ENCODE results near the gene VAT1L. TPM values are rescaled to one million over a fixed set of nuclear protein-coding genes. Genes with fewer than 3 reads are reported as not detected.

The VAT1L gene
- total and polyA plus RNA-seq, 2 donors (not counting 3 experiments of a cell fraction or from before 2014, with no cell fraction given) = 0.46 to 1.5 TPM

DNA sequence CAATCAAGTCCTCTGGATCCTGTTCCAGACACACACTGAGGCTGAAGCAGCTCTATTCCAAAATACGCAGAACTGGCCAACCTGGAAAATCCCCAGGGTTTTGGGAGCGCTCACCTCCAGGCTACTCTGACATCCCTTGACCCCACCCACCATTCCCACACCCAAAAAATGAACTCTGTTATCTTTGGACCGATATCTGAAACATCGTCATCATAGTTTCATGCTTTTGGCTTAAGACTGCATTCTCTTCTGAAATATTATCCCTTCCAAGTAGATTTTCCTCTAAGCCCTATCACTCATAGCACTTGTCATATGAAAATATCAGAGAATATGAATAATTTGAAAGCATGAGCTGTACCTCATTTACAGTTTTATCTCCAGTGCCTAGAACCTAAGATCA lies 34.7 kb downstream of the VAT1L start:
- H3K27me3 ChIP-seq (ENCODE audit: control insufficient read depth in 2 of 2, insufficient read depth in 2 of 2, low read length in 2 of 2) = no peaks in the 10 kb centered on the region
- H3K4me3 ChIP-seq (replicated peaks in 1 of 3; ENCODE audit: insufficient read depth in 1 of 3, low read depth in 1 of 3, low read length in 3 of 3) = no peak overlapping the region
- POLR2A ChIA-PET = no interaction called here
- intact Hi-C loops (cut with micrococcal nuclease) = no loop called here
- H3K4me1 ChIP-seq (ENCODE audit: control insufficient read depth, extremely low read depth, insufficient read depth, low read length) = no peaks in the 10 kb centered on the region
- H3K36me3 ChIP-seq (ENCODE audit: control insufficient read depth in 2 of 2, extremely low read depth in 1 of 2, insufficient read depth in 2 of 2, low read length in 2 of 2) = no peaks in the 10 kb centered on the region
- no peak for DNase-seq (ENCODE audit: low read depth, low spot score)
- H3K27ac ChIP-seq (ENCODE audit: insufficient read depth, low read depth, low read length) = no peak overlapping the region
- CTCF ChIA-PET = no interaction called here
- H3K9me3 ChIP-seq (replicated peaks; ENCODE audit: control insufficient read depth, insufficient read depth, low read length) = no peaks in the 10 kb centered on the region
- TF ChIP-seq JUN (IDR thresholded peaks at IDR 0.05; ENCODE audit: borderline replicate concordance, insufficient read depth, insufficient read length, low read depth) (no peak), MYC (IDR thresholded peaks at IDR 0.05; ENCODE audit: low read depth, low read length) (no peak), POLR2A (IDR thresholded peaks at IDR 0.05; ENCODE audit: low read depth, low read length) (no peak), POLR2AphosphoS5 (IDR thresholded peaks at IDR 0.05; ENCODE audit: insufficient read depth, low read depth, low read length) (no peak), FOS (IDR thresholded peaks at IDR 0.05; ENCODE audit: borderline replicate concordance, insufficient read depth, low read length) (no peak), EZH2 (IDR thresholded peaks at IDR 0.05; ENCODE audit: borderline replicate concordance, low read depth, low read length, severe bottlenecking) (no peak), GATA2 (IDR thresholded peaks at IDR 0.05; ENCODE audit: insufficient read depth, insufficient read length, low read depth, low read length) (no peak)
- TF ChIP-seq, protein P1, sequence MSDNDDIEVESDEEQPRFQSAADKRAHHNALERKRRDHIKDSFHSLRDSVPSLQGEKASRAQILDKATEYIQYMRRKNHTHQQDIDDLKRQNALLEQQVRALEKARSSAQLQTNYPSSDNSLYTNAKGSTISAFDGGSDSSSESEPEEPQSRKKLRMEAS (IDR thresholded peaks at IDR 0.05; ENCODE audit: insufficient read depth, insufficient read length) = no peak
- TF ChIP-seq, protein P2, sequence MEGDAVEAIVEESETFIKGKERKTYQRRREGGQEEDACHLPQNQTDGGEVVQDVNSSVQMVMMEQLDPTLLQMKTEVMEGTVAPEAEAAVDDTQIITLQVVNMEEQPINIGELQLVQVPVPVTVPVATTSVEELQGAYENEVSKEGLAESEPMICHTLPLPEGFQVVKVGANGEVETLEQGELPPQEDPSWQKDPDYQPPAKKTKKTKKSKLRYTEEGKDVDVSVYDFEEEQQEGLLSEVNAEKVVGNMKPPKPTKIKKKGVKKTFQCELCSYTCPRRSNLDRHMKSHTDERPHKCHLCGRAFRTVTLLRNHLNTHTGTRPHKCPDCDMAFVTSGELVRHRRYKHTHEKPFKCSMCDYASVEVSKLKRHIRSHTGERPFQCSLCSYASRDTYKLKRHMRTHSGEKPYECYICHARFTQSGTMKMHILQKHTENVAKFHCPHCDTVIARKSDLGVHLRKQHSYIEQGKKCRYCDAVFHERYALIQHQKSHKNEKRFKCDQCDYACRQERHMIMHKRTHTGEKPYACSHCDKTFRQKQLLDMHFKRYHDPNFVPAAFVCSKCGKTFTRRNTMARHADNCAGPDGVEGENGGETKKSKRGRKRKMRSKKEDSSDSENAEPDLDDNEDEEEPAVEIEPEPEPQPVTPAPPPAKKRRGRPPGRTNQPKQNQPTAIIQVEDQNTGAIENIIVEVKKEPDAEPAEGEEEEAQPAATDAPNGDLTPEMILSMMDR (IDR thresholded peaks at IDR 0.05; ENCODE audit: extremely low read depth in 1 of 2, insufficient read depth in 1 of 2, low read depth in 1 of 2, low read length in 2 of 2) = no peak
- H2AFZ ChIP-seq (ENCODE audit: low read depth, low read length) = no peak overlapping the region
- H3K79me2 ChIP-seq (ENCODE audit: control insufficient read depth, insufficient read depth, low read length) = no peaks in the 10 kb centered on the region
- dilution Hi-C loops (cut with MboI; ENCODE audit: extremely low pct_ligation_motif_present, low sequenced_read_pairs) = no loop called here
- H3K4me2 ChIP-seq (ENCODE audit: insufficient read depth, low read length) = no peak overlapping the region
- FAIRE-seq = no peak
- no TSS peak for BruUV-seq (replicated peaks)
- H3K9ac ChIP-seq (replicated peaks; ENCODE audit: extremely low read depth, insufficient read depth, low read length) = no peak overlapping the region
- no peaks in the 10 kb centered on the region for H4K20me1 ChIP-seq (replicated peaks; ENCODE audit: control insufficient read depth, extremely low read depth, insufficient read depth, low read length)
- H3K9me1 ChIP-seq (replicated peaks; ENCODE audit: control insufficient read depth, extremely low read depth, insufficient read depth, low read length) = no peaks in the 10 kb centered on the region
